IMR-90 (cell line): Measurements from ENCODE around the gene CCDC7.
"Not testable (repeated sequence)": the region's sequence is repeated elsewhere in the genome, so short reads cannot be mapped to it uniquely, and the experiment has no call there.

Experiments
- BHLHE40 ChIP-seq: fragments of 150-350 bp; IDR thresholded peaks from 2 replicates; pipeline ENCODE4 v1.6.1; 2016; ENCODE audit warnings: mild to moderate bottlenecking, low read depth, low read length
- CEBPB ChIP-seq: IDR thresholded peaks from 2 replicates; pipeline ENCODE4 v1.6.1; 2012; ENCODE audit warnings: low read depth, low read length, improper control_type of control experiment
- CHD1 ChIP-seq: IDR thresholded peaks from 2 replicates; pipeline ENCODE4 v1.6.1; 2012; ENCODE audit warnings: low read depth, low read length, improper control_type of control experiment
- CTCF ChIP-seq: conservative IDR thresholded peaks from 2 replicates; pipeline ENCODE4 v1.5.1; 2012; ENCODE audit warnings: mild to moderate bottlenecking, low read depth, low read length, improper control_type of control experiment
- FOS ChIP-seq: fragments of 150-350 bp; IDR thresholded peaks from 2 replicates; pipeline ENCODE4 v1.6.1; 2016; ENCODE audit warnings: low read depth, low read length
- MAFK ChIP-seq: IDR thresholded peaks from 2 replicates; pipeline ENCODE4 v1.6.1; 2012; ENCODE audit warnings: low read depth, low read length, improper control_type of control experiment
- MXI1 ChIP-seq: IDR thresholded peaks from 2 replicates; pipeline ENCODE4 v1.6.1; 2012; ENCODE audit warnings: low read depth, mild to moderate bottlenecking, low read length, moderate library complexity, borderline replicate concordance
- POLR2A ChIP-seq: IDR thresholded peaks from 2 replicates; pipeline ENCODE4 v1.6.1; 2012; ENCODE audit warnings: mild to moderate bottlenecking, low read depth, low read length
- RAD21 ChIP-seq: IDR thresholded peaks from 2 replicates; pipeline ENCODE4 v1.6.1; 2012; ENCODE audit warnings: low read length, improper control_type of control experiment
- RCOR1 ChIP-seq: IDR thresholded peaks from 2 replicates; pipeline ENCODE4 v1.6.1; 2012; ENCODE audit warnings: mild to moderate bottlenecking, low read length, improper control_type of control experiment; ENCODE audit not compliant: insufficient replicate concordance
- RFX5 ChIP-seq: IDR thresholded peaks from 2 replicates; pipeline ENCODE4 v1.8.0; 2012; ENCODE audit warnings: low read depth, mild to moderate bottlenecking, low read length, moderate library complexity
- SMC3 ChIP-seq: fragments of 150-350 bp; IDR thresholded peaks from 2 replicates; pipeline ENCODE4 v1.6.1; 2016; ENCODE audit warnings: low read depth, mild to moderate bottlenecking, antibody characterized with exemption, low read length, moderate library complexity

- not testable (repeated sequence) for TF ChIP-seq CTCF, RAD21, POLR2A, CEBPB, MXI1, BHLHE40, SMC3, CHD1, RCOR1, RFX5, MAFK, FOS
Observed at GRCh38 chr10:32657430-32657829, 211.5 kb downstream of the CCDC7 start.
